Right atrium auricular region (tissue), 2 donors: ENCODE data around the gene SYNDIG1. TPM values are rescaled to one million over a fixed set of nuclear protein-coding genes. Genes with fewer than 3 reads are reported as not detected.

Experiments
- DNase-seq: peaks from one replicate; pipeline ENCODE4 v3.0.0-alpha.2; 2019; ENCODE audit warnings: low spot score
- H3K27ac ChIP-seq, 2 donors: fragments of 200-600 bp; sonication (generic); 1 replicate in 1 of 2; 2 replicates in 1 of 2; pipeline ENCODE4 v1.5.1; 2016 to 2019
- H3K27me3 ChIP-seq, 2 donors: fragments of 200-600 bp; sonication (generic); one replicate each; pipeline versions ENCODE4 v1.5.1 to v1.6.0; 2017 to 2019
- H3K36me3 ChIP-seq: fragments of 200-600 bp; sonication (generic); one replicate; pipeline ENCODE4 v1.5.1; 2016
- H3K4me1 ChIP-seq, 2 donors: fragments of 200-600 bp; sonication (generic); one replicate each; pipeline versions ENCODE4 v1.5.1 to v1.6.0; 2017 to 2019
- H3K4me3 ChIP-seq, 2 donors: fragments of 200-600 bp; sonication (generic); 1 replicate in 1 of 2; 2 replicates in 1 of 2; pipeline ENCODE4 v1.5.1; 2017 to 2019; ENCODE audit warnings: mild to moderate bottlenecking in 1 of 2, moderate library complexity in 1 of 2
- H3K9me3 ChIP-seq, 2 donors: fragments of 200-600 bp; sonication (generic); one replicate each; pipeline ENCODE4 v1.5.1; 2019
- total RNA-seq, 2 donors: library from RNA; depleted of rRNA; stranded (reverse); fragments of >200 nt; gene quantifications; one replicate each; pipeline ENCODE4 v1.1.0, GENCODE V29; 2016
- TF ChIP-seq, protein P1 (sequence below), 2 donors: fragments of 200-600 bp; sonication (generic); IDR thresholded peaks; one replicate each; pipeline ENCODE4 v1.5.1; 2019; ENCODE audit warnings: antibody characterized with exemption in 2 of 2

Gene SYNDIG1
- total RNA-seq, 2 donors from 2014 or later, result 21.7 to 38.1 TPM

DNA sequence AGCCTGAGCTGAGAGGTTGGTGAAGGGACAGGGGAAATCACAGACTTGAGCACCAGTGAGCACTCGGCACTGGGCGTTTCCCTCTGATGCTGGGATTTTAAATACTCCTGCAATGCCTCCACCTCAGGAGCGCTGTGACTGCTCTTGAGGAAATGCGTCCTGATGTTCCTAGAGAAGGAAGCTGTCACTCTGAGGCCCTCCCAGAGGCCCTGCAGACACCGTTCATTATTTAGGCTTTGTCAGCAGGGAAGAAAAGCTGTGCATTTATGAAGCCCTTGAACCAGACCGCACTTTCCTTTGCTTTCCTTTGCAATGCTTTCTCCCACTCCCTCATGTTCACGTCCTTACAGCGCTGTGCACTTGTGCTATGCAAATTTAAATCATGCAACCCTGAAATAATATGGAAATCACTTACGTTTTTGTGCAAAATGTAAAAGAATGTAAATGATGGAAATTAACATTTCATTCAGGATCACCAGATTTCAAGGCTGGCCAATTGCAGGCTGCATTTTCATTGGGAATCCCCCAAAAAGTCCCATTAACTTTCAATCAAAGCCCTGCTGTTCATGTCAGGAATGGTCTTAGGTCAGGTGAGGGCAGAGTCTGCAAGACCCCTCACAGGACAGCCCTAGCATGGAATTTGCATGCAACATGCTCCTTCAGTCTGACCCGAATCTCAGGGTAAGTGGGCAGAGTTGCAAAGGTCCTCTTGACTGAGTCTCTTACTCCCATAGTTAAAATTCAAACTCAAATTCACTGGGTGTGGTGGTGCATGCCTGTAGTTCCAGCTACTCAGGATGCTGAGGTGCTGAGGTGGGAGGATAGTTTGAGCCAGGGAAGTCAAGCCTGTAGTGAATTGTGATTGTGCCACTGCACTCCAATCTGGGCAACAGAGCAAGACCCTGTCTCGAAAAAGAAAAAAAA is 45.8 kb upstream of the SYNDIG1 start:
- H3K4me1 ChIP-seq, result no peaks in the 10 kb centered on the region
- H3K36me3 ChIP-seq, result no peaks in the 10 kb centered on the region
- H3K27ac ChIP-seq, result no peak overlapping the region
- H3K27me3 ChIP-seq, result no peaks in the 10 kb centered on the region
- H3K4me3 ChIP-seq, result no peak overlapping the region
- peaks cover 0 to 4% of the 10 kb centered on the region in 2 donors for H3K9me3 ChIP-seq
- no peak for DNase-seq
- TF ChIP-seq, protein P1, sequence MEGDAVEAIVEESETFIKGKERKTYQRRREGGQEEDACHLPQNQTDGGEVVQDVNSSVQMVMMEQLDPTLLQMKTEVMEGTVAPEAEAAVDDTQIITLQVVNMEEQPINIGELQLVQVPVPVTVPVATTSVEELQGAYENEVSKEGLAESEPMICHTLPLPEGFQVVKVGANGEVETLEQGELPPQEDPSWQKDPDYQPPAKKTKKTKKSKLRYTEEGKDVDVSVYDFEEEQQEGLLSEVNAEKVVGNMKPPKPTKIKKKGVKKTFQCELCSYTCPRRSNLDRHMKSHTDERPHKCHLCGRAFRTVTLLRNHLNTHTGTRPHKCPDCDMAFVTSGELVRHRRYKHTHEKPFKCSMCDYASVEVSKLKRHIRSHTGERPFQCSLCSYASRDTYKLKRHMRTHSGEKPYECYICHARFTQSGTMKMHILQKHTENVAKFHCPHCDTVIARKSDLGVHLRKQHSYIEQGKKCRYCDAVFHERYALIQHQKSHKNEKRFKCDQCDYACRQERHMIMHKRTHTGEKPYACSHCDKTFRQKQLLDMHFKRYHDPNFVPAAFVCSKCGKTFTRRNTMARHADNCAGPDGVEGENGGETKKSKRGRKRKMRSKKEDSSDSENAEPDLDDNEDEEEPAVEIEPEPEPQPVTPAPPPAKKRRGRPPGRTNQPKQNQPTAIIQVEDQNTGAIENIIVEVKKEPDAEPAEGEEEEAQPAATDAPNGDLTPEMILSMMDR (IDR thresholded peaks at IDR 0.05), result no peak

DNA sequence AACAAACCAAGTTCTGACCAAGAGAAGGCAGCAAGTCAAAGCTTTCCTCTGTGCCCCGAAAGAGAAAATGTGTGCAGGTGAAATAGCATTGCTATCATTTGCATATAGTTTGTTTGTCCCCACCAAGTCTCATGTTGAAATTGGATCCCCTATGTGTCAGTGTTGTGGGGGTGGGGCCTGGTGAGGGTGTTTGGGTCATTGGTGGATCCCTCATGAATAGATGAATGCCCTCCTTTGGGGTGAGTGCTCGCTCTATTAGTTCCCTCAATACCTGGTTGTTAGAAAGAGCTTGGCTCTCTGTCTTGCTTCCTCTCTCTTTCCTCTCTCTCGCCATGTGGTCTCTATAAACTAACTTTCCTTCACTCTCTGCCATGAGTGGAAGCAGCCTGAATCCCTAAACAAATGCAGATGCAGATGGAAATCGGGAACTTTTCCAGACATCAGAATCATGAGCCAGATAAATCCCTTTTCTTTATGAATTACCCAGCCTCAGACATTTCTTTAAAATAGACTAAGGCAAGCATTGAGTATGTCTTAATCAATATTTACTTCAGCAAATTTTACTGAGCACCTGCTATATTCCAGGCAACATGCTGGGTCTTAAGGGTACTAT is 43.8 kb upstream of the SYNDIG1 start:
- Histone ChIP-seq H3K36me3 (no peaks in the 10 kb centered on the region), H3K27ac (no peak overlapping the region), H3K4me3 (no peak overlapping the region), H3K9me3 (peaks cover 0 to 4% of the 10 kb centered on the region in 2 donors), H3K27me3 (no peaks in the 10 kb centered on the region), H3K4me1 (no peaks in the 10 kb centered on the region)
- DNase-seq, result no peak
- TF ChIP-seq, protein P1 (IDR thresholded peaks at IDR 0.05), result no peak

DNA sequence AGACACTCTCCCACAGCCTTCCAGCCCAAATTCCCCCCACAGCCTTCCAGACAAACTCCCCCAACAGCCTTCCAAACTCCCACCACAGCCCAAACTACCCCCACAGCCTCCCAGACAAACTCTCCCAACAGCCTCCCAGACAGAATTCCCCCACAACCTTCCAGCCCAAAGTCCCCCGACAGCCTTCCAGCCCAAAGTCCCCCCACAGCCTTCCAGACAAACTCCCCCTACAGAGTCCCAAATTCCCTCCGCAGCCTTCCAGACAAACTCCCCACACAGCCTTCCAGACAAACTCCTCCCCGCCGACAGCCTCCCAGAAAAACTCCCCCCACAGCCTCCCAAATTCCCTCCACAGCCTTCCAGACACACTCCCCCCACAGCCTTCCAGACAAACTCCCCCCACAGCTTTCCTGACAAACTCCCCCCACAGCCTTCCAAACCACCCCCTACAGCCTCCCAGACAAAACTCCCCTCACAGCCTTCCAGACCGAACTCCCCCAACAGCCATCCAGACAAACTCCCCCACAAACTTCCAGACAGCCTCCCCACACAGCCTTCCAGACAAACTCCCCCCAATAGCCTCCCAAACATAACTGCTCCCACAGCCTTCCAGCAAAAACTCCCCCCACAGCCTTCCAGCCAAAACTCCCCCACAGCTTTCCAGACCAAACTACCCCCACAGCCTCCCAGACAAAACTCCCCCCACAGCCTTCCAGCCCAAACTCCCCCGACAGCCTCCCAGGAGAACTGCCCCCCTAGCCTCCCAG is 38.0 kb upstream of the SYNDIG1 start:
- Histone ChIP-seq H3K4me3 (no peak overlapping the region), H3K4me1 (no peaks in the 10 kb centered on the region), H3K27ac (no peak overlapping the region), H3K27me3 (no peaks in the 10 kb centered on the region), H3K36me3 (no peaks in the 10 kb centered on the region), H3K9me3 (peaks cover 0 to 4% of the 10 kb centered on the region in 2 donors)
- TF ChIP-seq, protein P1 (IDR thresholded peaks at IDR 0.05), result no peak
- DNase-seq, result no peak

DNA sequence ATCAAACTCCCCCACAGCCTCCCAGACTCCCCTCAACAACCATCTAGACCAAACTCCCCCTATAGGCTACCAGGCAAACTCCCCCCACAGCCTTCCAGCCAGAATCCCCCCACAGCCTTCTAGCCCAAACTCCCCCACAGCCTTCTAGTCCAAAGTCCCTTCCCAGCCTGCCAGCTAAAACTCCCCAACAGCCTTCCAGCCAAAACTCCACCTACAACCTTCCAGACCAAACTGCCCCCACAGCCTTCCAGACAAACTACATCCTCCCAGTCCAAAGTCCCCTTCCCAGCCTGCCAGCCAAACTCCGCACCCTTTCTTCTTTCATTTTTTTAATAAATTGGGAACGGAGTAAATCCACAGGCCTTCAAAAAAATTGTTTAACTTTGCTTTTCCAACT is 37.4 kb upstream of the SYNDIG1 start:
- TF ChIP-seq, protein P1 (IDR thresholded peaks at IDR 0.05), result no peak
- Histone ChIP-seq H3K27ac (no peak overlapping the region), H3K4me1 (no peaks in the 10 kb centered on the region), H3K4me3 (no peak overlapping the region), H3K9me3 (peaks cover 0 to 4% of the 10 kb centered on the region in 2 donors), H3K27me3 (no peaks in the 10 kb centered on the region), H3K36me3 (no peaks in the 10 kb centered on the region)
- DNase-seq, result peak; percentile 52

DNA sequence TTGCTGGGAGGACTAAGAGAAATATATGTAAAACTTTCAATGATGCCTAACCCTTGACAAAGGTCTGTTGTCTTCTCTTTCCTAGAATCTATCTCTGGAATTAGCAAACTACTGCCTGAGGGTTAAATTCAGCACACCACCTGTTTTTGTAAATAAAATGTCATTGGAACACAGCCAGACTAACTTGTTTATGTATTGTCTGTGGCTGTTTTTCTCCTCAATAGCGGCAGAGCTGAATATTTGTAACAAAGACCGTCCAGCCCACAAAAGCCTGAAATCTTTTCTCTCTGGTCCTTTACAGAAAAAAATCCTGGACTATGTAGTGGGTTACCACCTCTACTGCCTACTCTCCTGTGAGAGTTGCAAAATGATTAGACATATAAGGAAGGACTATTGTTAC is 33.3 kb upstream of the SYNDIG1 start:
- H3K27me3 ChIP-seq, result no peaks in the 10 kb centered on the region
- no peak overlapping the region for H3K27ac ChIP-seq
- no peaks in the 10 kb centered on the region for H3K4me1 ChIP-seq
- no peaks in the 10 kb centered on the region for H3K36me3 ChIP-seq
- H3K9me3 ChIP-seq, result no peaks in the 10 kb centered on the region
- no peak overlapping the region for H3K4me3 ChIP-seq
- TF ChIP-seq, protein P1 (IDR thresholded peaks at IDR 0.05), result no peak
- DNase-seq, result no peak
